A549 treated with CpdA at 1 μM for 4 hours (cell line): Measurements from ENCODE around the gene ZNF227. TPM values are rescaled to one million over a fixed set of nuclear protein-coding genes. Genes with fewer than 3 reads are reported as not detected.

ENCODE experiments used
- total RNA-seq: library from RNA; stranded (reverse); fragments of 200-300 nt; extraction: Qiagen RNA extraction; gene quantifications from 5 replicates; pipeline ENCODE4 v1.2.3, GENCODE V29; 2022; ENCODE audit warnings: low read depth

ZNF227 gene
- 10.7 to 12.9 TPM (median 11.0 TPM) in 5 replicates for total RNA-seq

DNA sequence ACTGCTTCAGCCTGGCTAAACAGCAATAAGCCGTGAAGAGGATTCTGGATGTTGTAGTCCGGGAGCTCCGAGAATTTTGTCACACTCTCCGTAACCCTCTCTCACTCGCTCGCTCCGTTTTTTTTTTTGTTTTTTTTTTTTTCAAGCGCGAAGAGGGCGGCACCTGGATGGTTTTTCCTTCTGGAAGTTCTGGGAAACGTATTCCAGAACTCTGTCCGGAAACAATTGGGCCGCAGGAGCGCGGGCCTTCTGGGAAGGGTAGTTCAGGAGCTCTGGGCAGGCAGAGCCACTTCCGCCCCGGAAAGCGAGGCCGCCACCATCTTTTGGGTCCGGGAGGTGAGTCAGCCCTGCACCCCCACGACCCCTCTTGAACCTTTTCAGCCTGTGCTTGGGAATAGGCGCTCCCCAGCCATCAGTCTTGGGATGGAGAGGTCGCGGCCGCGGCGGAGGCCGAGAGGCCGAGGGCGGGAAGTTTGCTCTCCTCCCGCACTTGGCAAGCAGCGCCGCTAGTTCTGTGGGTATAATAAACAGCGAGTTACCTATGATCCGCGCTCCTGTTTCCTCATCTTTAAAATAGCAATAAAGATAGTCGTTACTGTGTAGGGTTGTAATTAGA, at the start of gene ZNF227:
TSS of gene ZNF227 (plus strand) at position 283 of the 616 bp plus-strand sequence. CDS start 5,261 bp downstream, outside the sequence.

DNA sequence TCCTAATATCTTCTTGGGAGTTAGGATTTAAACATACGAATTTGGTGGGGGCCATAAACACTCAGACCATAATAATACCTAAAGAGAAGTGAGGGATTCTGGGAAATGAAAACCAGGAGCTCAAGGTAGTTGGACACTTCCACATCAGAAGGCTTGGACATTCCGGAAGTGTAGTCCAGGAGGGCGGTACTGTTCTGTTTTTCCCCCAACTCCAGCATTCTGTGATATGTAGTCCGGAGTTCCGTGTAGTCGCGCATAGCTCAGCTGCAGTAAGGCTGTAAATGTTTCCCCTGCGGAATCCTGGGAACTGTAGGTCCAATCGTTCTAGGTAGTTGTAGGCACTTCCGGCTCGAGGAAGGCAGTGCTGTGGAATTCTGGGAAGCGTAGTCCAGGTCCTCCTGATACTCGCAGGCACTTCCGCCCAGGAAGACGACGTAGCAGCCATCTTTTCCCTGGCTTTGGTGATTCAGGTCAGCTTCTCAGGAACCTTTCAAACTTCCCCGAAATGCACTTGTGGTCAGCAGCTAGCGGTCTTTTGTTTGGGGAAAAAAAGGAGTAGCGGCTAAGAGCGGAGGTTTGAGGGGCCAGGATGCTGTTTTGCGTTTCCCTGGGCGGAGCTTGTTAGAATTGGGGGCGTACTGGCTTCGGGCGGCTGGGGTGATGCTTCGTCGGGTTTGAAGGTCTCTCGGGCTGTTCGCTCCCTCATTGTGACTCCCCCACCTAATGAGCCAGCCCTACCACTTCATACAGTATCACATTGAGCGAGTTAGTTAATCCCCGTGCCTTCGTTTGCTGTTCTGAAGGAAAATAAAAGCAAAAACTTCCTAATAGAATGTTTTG, 47.4 kb upstream of the ZNF227 start, which contains the start of gene ZNF226:
TSS of gene ZNF226 (plus strand) at position 428 of the 840 bp plus-strand sequence. CDS start 4,981 bp downstream, outside the sequence.

Other genes starting within 250 kb of the ZNF227 start
- 2.4 to 3.6 TPM (median 3.1 TPM) in 5 replicates for gene ZNF155, start 228.3 kb upstream of the ZNF227 start, total RNA-seq
- gene ZNF230, start 209.6 kb upstream of the ZNF227 start, total RNA-seq, result 2.5 to 3.8 TPM (median 3.5 TPM) in 5 replicates
- 3.0 to 6.0 TPM (median 3.5 TPM) in 5 replicates for gene ZNF222, start 187.2 kb upstream of the ZNF227 start, total RNA-seq
- 2.4 to 2.9 TPM (median 2.6 TPM) in 5 replicates for gene ZNF223, start 160.5 kb upstream of the ZNF227 start, total RNA-seq
- gene ZNF284, start 140.4 kb upstream of the ZNF227 start, total RNA-seq, result 0.41 to 0.71 TPM (median 0.45 TPM) in 5 replicates
- 9.3 to 12.8 TPM (median 10.4 TPM) in 5 replicates for gene ZNF224, start 118.2 kb upstream of the ZNF227 start, total RNA-seq
- gene ZNF225, start 99.1 kb upstream of the ZNF227 start, total RNA-seq, result 2.1 to 4.6 TPM (median 3.0 TPM) in 5 replicates
- gene ZNF234, start 71.0 kb upstream of the ZNF227 start, total RNA-seq, result 1.9 to 3.2 TPM (median 2.6 TPM) in 5 replicates
- gene ZNF226, start 47.4 kb upstream of the ZNF227 start, total RNA-seq, result 19.3 to 23.0 TPM (median 19.8 TPM) in 5 replicates
- 0.41 to 0.86 TPM (median 0.45 TPM) in 5 replicates for gene ZNF233, start 47.4 kb downstream of the ZNF227 start, total RNA-seq
- gene ZNF235, start 92.5 kb downstream of the ZNF227 start, total RNA-seq, result 2.4 to 4.1 TPM (median 3.1 TPM) in 5 replicates
- gene ZNF112, start 144.1 kb downstream of the ZNF227 start, total RNA-seq, result 1.7 to 2.8 TPM (median 2.3 TPM) in 5 replicates
- 1.7 to 2.9 TPM (median 2.4 TPM) in 5 replicates for gene ZNF285, start 189.1 kb downstream of the ZNF227 start, total RNA-seq
- gene ZNF229, start 235.9 kb downstream of the ZNF227 start, total RNA-seq, result 2.0 to 4.3 TPM (median 2.6 TPM) in 5 replicates